GM12872 (cell line): Measurements from ENCODE around the gene MSRB1.

Source experiments
- TF ChIP-seq, protein P1 (sequence below): IDR thresholded peaks from 3 replicates; pipeline ENCODE4 v1.5.1; 2011; ENCODE audit warnings: low read depth, mild to moderate bottlenecking, low read length, moderate library complexity; ENCODE audit not compliant: insufficient read depth

MSRB1 gene

DNA sequence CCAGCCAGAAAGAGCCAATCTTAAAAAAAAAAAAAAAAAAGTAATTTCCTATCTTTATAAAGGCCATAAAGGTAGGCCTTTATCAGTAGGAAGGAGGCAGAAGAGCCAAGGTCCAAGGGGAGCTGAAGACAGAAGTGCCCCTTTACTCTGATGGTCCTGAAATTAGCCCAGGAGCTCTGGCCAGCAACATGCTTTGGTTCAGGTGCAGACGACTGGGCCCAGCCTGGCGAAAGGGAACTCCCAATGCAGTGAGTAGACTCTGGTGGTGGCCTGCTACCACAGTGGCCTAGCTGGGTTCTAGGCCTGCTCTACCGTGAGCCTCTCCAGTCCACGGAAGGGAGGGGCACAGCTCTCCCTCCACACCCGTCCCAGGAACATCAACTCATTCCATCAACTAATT is 47.9 kb downstream of the MSRB1 start:
- TF ChIP-seq, protein P1, sequence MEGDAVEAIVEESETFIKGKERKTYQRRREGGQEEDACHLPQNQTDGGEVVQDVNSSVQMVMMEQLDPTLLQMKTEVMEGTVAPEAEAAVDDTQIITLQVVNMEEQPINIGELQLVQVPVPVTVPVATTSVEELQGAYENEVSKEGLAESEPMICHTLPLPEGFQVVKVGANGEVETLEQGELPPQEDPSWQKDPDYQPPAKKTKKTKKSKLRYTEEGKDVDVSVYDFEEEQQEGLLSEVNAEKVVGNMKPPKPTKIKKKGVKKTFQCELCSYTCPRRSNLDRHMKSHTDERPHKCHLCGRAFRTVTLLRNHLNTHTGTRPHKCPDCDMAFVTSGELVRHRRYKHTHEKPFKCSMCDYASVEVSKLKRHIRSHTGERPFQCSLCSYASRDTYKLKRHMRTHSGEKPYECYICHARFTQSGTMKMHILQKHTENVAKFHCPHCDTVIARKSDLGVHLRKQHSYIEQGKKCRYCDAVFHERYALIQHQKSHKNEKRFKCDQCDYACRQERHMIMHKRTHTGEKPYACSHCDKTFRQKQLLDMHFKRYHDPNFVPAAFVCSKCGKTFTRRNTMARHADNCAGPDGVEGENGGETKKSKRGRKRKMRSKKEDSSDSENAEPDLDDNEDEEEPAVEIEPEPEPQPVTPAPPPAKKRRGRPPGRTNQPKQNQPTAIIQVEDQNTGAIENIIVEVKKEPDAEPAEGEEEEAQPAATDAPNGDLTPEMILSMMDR: no peak

DNA sequence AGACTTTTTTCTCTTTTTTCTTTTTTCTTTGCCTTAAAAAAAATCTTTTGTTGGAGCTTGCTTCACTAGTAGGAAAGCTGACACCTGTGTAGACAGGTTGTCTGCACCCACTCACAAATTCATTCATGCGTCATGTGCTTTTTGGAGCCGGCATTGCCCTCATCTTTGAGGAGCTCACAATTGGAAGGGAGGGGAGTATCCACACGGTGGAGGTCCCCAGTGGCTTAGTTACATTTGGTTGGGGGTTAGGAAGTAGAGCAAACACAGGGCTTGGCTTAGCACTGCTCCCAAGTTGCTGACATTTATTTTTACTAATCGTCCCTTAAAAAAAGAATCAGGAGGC is 52.3 kb downstream of the MSRB1 start:
- TF ChIP-seq, protein P1: no peak

DNA sequence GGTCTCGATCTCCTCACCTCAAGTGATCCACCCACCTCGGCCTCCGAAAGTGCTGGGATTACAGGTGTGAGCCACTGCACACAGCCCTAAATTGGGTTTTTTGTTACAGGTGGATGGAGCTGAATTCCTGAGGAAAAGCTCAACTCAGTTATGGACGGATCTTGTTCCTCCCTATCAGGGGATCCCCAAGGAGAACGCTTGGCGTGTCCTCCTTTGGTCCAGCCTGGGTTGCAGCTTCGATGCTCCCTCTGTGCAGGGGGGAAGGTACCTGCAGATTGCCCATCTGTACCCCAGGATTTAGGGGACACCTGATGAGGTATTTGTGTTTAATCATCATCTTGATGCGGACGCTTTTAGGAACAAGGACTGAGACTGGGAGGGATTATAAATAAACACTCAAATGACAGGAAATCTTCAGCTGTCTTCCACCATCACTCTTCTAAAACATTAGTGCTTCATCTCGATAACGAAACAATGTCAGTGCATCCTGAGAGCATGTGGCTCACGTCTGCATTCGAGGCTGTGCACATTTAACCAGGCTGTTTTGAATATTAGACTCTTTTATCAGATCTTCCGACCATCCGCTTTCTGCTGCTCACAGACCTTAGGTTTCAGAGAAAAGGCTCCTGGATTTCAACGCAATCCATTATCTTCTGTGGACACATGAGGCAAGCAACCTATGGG is 52.8 kb downstream of the MSRB1 start:
- TF ChIP-seq, protein P1: no peak
